ENCODE data around the gene NCAM1. TPM values are rescaled to one million over a fixed set of nuclear protein-coding genes. Genes with fewer than 3 reads are reported as not detected.

The NCAM1 gene
- total RNA-seq, 4 donors from 2014 or later: 1.8 to 42.9 (median 10.5) TPM

DNA sequence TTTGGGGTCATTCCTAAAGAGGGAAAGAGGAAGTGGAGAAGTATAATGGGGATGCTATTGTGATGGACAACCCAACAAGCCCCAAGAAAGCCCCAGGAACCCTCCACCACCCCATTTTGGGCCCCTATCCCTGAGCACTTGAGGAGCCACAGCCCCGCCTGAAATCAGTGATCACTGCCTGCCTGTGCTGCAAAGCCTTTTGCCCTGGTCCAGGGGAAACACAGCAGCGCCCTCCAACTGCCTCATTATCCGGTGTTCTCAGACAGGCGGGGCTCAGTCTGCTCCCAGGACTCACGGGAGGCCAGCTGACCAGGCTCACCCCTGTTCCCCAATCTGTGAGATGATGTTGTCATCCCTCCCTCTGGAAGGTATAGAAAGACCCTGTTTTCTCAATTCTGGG, 308.4 kb downstream of the NCAM1 start:
- TF ChIP-seq, protein P1, sequence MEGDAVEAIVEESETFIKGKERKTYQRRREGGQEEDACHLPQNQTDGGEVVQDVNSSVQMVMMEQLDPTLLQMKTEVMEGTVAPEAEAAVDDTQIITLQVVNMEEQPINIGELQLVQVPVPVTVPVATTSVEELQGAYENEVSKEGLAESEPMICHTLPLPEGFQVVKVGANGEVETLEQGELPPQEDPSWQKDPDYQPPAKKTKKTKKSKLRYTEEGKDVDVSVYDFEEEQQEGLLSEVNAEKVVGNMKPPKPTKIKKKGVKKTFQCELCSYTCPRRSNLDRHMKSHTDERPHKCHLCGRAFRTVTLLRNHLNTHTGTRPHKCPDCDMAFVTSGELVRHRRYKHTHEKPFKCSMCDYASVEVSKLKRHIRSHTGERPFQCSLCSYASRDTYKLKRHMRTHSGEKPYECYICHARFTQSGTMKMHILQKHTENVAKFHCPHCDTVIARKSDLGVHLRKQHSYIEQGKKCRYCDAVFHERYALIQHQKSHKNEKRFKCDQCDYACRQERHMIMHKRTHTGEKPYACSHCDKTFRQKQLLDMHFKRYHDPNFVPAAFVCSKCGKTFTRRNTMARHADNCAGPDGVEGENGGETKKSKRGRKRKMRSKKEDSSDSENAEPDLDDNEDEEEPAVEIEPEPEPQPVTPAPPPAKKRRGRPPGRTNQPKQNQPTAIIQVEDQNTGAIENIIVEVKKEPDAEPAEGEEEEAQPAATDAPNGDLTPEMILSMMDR (IDR thresholded peaks at IDR 0.05): no peak
- TF ChIP-seq POLR2A (IDR thresholded peaks at IDR 0.05): no peak
- no peak overlapping the region for H3K27ac ChIP-seq
- H3K36me3 ChIP-seq: no peaks in the 10 kb centered on the region
- no peaks in the 10 kb centered on the region for H3K4me1 ChIP-seq
- H3K27me3 ChIP-seq: no peaks in the 10 kb centered on the region
- H3K4me3 ChIP-seq: no peak overlapping the region
- no peak for DNase-seq
- no peaks in the 10 kb centered on the region for H3K9me3 ChIP-seq

DNA sequence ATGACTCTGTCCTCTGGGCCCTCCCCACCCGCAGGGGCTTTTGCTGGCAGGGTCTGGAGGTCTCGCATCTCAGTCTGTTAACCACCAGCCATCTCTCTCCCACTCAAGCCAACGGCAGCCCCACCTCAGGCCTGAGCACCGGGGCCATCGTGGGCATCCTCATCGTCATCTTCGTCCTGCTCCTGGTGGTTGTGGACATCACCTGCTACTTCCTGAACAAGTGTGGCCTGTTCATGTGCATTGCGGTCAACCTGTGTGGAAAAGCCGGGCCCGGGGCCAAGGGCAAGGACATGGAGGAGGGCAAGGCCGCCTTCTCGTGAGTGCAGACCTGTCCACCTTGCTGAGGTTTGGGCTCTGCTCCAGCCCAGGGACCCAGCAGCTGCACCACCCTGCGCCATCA, 308.9 kb downstream of the NCAM1 start:
- H3K36me3 ChIP-seq: no peaks in the 10 kb centered on the region
- no peak overlapping the region for H3K27ac ChIP-seq
- no peaks in the 10 kb centered on the region for H3K27me3 ChIP-seq
- TF ChIP-seq, protein P1 (IDR thresholded peaks at IDR 0.05): no peak
- no peak for TF ChIP-seq POLR2A (IDR thresholded peaks at IDR 0.05)
- H3K4me3 ChIP-seq: no peak overlapping the region
- DNase-seq: no peak
- no peaks in the 10 kb centered on the region for H3K4me1 ChIP-seq
- H3K9me3 ChIP-seq: no peaks in the 10 kb centered on the region

DNA sequence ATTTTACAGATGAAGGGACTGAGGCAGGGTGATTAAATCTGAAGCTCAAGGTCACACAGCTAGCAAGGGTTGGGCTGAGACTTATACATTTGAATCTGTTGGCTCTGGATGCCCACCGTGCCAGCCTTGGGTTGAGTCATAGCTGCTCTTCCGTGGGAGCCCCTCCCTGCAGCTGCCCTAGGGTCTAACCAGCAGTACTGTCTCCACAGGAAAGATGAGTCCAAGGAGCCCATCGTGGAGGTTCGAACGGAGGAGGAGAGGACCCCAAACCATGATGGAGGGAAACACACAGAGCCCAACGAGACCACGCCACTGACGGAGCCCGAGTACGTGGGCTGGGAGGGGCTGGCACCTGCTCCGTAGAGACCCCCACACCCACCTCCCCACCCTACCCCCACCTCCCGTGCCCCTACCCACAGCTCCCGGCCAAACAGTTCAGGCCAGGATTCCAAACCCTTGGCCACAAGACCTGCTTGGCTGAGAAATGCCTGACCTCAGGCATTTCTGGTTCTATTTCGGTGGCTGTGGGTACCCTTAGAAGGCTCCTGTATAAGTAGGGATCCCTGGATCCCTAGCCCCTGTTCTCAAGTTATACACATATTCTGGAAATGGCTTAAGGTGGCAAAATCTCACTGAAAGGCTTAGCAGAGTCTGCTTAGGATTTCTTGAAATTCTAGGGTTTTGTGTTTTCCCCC, 310.5 kb downstream of the NCAM1 start:
- no peaks in the 10 kb centered on the region for H3K36me3 ChIP-seq
- no peaks in the 10 kb centered on the region for H3K27me3 ChIP-seq
- no peak for DNase-seq
- H3K9me3 ChIP-seq: no peaks in the 10 kb centered on the region
- H3K4me1 ChIP-seq: no peaks in the 10 kb centered on the region
- TF ChIP-seq POLR2A (IDR thresholded peaks at IDR 0.05): no peak
- TF ChIP-seq, protein P1 (IDR thresholded peaks at IDR 0.05): no peak
- H3K4me3 ChIP-seq: no peak overlapping the region
- no peak overlapping the region for H3K27ac ChIP-seq

DNA sequence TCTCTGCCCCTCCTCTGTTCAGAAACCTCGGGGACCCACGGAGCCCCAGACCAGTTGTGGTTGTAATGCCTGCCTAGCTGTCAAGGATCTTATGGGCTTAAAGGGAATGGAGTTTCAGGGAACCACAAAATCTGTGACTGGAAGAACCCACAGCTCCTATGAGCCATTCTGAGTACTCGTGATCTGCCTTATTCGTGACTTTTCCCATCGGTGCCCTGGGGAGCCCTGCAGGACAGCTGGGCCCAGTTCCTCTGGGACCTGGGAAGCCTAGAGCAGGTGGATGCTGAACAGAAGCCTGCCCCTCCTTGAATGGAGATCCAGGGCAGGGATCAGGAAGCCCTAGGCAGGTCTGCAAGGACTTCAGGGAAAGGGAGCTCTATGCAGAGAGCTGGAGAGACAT, 311.1 kb downstream of the NCAM1 start:
- no peaks in the 10 kb centered on the region for H3K36me3 ChIP-seq
- H3K9me3 ChIP-seq: no peaks in the 10 kb centered on the region
- DNase-seq: no peak
- TF ChIP-seq, protein P1 (IDR thresholded peaks at IDR 0.05): no peak
- TF ChIP-seq POLR2A (IDR thresholded peaks at IDR 0.05): no peak
- H3K4me1 ChIP-seq: no peaks in the 10 kb centered on the region
- no peak overlapping the region for H3K4me3 ChIP-seq
- no peak overlapping the region for H3K27ac ChIP-seq
- no peaks in the 10 kb centered on the region for H3K27me3 ChIP-seq

DNA sequence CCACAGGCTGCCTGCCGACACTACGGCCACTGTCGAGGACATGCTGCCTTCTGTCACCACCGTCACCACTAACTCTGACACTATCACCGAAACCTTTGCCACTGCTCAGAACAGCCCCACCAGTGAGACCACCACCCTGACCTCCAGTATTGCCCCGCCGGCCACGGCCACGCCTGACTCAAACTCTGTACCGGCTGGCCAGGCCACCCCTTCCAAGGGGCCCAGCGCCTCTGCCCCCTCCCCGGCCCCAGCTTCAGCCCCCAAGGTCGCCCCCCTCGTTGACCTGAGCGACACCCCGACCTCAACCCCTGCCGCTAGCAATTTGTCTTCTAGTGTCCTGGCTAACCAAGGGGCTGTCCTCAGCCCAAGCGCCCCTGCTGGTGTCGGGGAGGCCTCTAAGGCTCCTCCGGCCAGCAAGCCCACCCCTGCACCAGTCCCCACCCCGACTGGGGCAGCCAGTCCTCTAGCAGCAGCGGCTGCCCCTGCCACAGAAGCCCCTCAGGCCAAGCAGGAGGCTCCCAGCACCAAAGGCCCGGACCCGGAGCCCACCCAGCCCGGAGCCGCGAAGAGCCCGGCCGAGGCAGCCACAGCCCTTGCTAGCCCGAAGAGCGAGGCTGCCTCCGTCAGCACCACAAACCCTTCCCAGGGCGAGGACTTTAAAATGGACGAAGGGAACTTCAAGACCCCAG, 311.9 kb downstream of the NCAM1 start:
- no peak for DNase-seq
- H3K27ac ChIP-seq: no peak overlapping the region
- H3K4me1 ChIP-seq: no peaks in the 10 kb centered on the region
- H3K4me3 ChIP-seq: no peak overlapping the region
- H3K9me3 ChIP-seq: no peaks in the 10 kb centered on the region
- H3K27me3 ChIP-seq: no peaks in the 10 kb centered on the region
- no peak for TF ChIP-seq POLR2A (IDR thresholded peaks at IDR 0.05)
- TF ChIP-seq, protein P1 (IDR thresholded peaks at IDR 0.05): no peak
- H3K36me3 ChIP-seq: no peaks in the 10 kb centered on the region

Measured in Peyer's patch (tissue), 4 donors.